Cardiac muscle cell (in vitro differentiated cells and primary cell): ENCODE measurements around the gene JAKMIP2. TPM values are rescaled to one million over a fixed set of nuclear protein-coding genes. Genes with fewer than 3 reads are reported as not detected.

Experiments used
- DNase-seq, 2 donors: peaks; one replicate each; pipeline versions ENCODE4 v3.0.0 to v3.0.0-alpha.2; 2010 to 2017; ENCODE audit warnings: low read depth in 1 of 2, low spot score in 1 of 2
- H3K27ac ChIP-seq: fragments of 200-600 bp; sonication (generic); 2 replicates; pipeline ENCODE4 v1.5.1; 2016
- H3K27me3 ChIP-seq: fragments of 200-600 bp; sonication (generic); 2 replicates; pipeline ENCODE4 v1.6.0; 2016; ENCODE audit warnings: control low read depth
- H3K36me3 ChIP-seq: fragments of 200-600 bp; sonication (generic); 2 replicates; pipeline ENCODE4 v1.5.1; 2016; ENCODE audit warnings: control low read depth
- H3K4me1 ChIP-seq: fragments of 200-600 bp; sonication (generic); 2 replicates; pipeline ENCODE4 v1.8.1; 2017; ENCODE audit warnings: low read depth, mild to moderate bottlenecking, mixed run types
- H3K4me3 ChIP-seq: fragments of 200-600 bp; sonication (generic); 2 replicates; pipeline ENCODE4 v1.5.1; 2016; ENCODE audit warnings: mild to moderate bottlenecking
- H3K9me3 ChIP-seq: fragments of 200-600 bp; sonication (generic); 2 replicates; pipeline ENCODE4 v1.5.1; 2017; ENCODE audit warnings: low read depth, mild to moderate bottlenecking, control low read depth
- CTCF ChIP-seq: IDR thresholded peaks from 2 replicates; pipeline ENCODE4 v1.5.1; 2012; ENCODE audit warnings: low read depth, mild to moderate bottlenecking, low read length
- polyA plus RNA-seq: library from polyadenylated mRNA; unstranded; fragments of >200 nt; fragmentation: Nextera tagmentation; extraction: Ambion mirVana; gene quantifications from 2 replicates; pipeline ENCODE4 v1.2.1, GENCODE V29; 2016
- total RNA-seq: library from RNA; depleted of rRNA; stranded (reverse); fragments of >200 nt; gene quantifications from 2 replicates; pipeline ENCODE4 v1.2.3, GENCODE V29; 2016

The JAKMIP2 gene
- total and polyA plus RNA-seq, 2 experiments from 2014 or later, result 14.5 to 15.9 TPM

GRCh38 chr5:147708708-147709107 is 73.8 kb downstream of the JAKMIP2 start:
- no peak overlapping the region for H3K4me3 ChIP-seq
- no peak overlapping the region for H3K27ac ChIP-seq
- H3K4me1 ChIP-seq, result no peaks in the 10 kb centered on the region
- H3K36me3 ChIP-seq, result no peaks in the 10 kb centered on the region
- no peak for DNase-seq
- no peaks in the 10 kb centered on the region for H3K9me3 ChIP-seq
- H3K27me3 ChIP-seq, result no peaks in the 10 kb centered on the region
- TF ChIP-seq CTCF, result no peak

GRCh38 chr5:147704544-147704943 is 78.0 kb downstream of the JAKMIP2 start:
- Histone ChIP-seq H3K9me3 (no peaks in the 10 kb centered on the region), H3K4me3 (no peak overlapping the region), H3K4me1 (peaks cover 12% of the 10 kb centered on the region), H3K27me3 (no peaks in the 10 kb centered on the region), H3K27ac (no peak overlapping the region), H3K36me3 (no peaks in the 10 kb centered on the region)
- no peak for DNase-seq
- no peak for TF ChIP-seq CTCF

- Histone ChIP-seq H3K27me3 (no peaks in the 10 kb centered on the region), H3K27ac (no peak overlapping the region), H3K36me3 (no peaks in the 10 kb centered on the region), H3K9me3 (peaks cover 4% of the 10 kb centered on the region), H3K4me3 (no peak overlapping the region), H3K4me1 (peaks cover 14% of the 10 kb centered on the region)
- DNase-seq, result no peak
- TF ChIP-seq CTCF, result no peak
Measured at GRCh38 chr5:147701468-147701867, 81.1 kb downstream of the JAKMIP2 start.

- Histone ChIP-seq H3K9me3 (peaks cover 4% of the 10 kb centered on the region), H3K36me3 (no peaks in the 10 kb centered on the region), H3K27ac (no peak overlapping the region), H3K4me1 (peaks cover 15% of the 10 kb centered on the region), H3K4me3 (no peak overlapping the region), H3K27me3 (no peaks in the 10 kb centered on the region)
- TF ChIP-seq CTCF, result no peak
- DNase-seq, result no peak
Measured at GRCh38 chr5:147699496-147700088, 82.9 kb downstream of the JAKMIP2 start.

- Histone ChIP-seq H3K4me1 (peaks cover 37% of the 10 kb centered on the region), H3K27me3 (no peaks in the 10 kb centered on the region), H3K9me3 (peaks cover 4% of the 10 kb centered on the region), H3K27ac (no peak overlapping the region), H3K36me3 (no peaks in the 10 kb centered on the region), H3K4me3 (no peak overlapping the region)
- TF ChIP-seq CTCF, result no peak
- no peak for DNase-seq
Measured at GRCh38 chr5:147697380-147697779, 85.1 kb downstream of the JAKMIP2 start.
